CD4-positive, alpha-beta T cell treated with Interleukin-6 for 4 hours (primary cell): ENCODE measurements around the gene ZNF248.
A peak's percentile ranks its signal among the peaks of the same experiment; 100 is the strongest.
"Not testable (repeated sequence)": the region's sequence is repeated elsewhere in the genome, so short reads cannot be mapped to it uniquely, and the experiment has no call there.

Experiments used
- DNase-seq: peaks from one replicate; pipeline ENCODE4 v3.0.0-alpha.2; 2020; ENCODE audit warnings: mixed read lengths

The ZNF248 gene

GRCh38 chr10:37857287-37858211, at the start of gene ZNF248:
Gene ZNF248 (minus strand): TSS chr10:37857610. CDS start chr10:37856310, 1,300 bp downstream.
- DNase-seq, result peak; percentile 96

GRCh38 chr10:37906382-37906781, 49.0 kb upstream of the ZNF248 start:
- no peak for DNase-seq

GRCh38 chr10:37896436-37896835, 39.0 kb upstream of the ZNF248 start:
- DNase-seq, result no peak

GRCh38 chr10:37895674-37896073, 38.3 kb upstream of the ZNF248 start:
- DNase-seq, result no peak

GRCh38 chr10:37885850-37886249, 28.4 kb upstream of the ZNF248 start:
- DNase-seq, result no peak

- DNase-seq, result no peak
Measured at GRCh38 chr10:37872955-37873354, 15.5 kb upstream of the ZNF248 start.

GRCh38 chr10:37872283-37872682, 14.9 kb upstream of the ZNF248 start:
- no peak for DNase-seq

- DNase-seq, result no peak
Measured at GRCh38 chr10:37871568-37872251, 14.3 kb upstream of the ZNF248 start.

GRCh38 chr10:37871143-37871542, 13.7 kb upstream of the ZNF248 start:
- no peak for DNase-seq

GRCh38 chr10:37868796-37869195, 11.4 kb upstream of the ZNF248 start:
- DNase-seq, result no peak

- no peak for DNase-seq
Measured at GRCh38 chr10:37865957-37866803, 8.8 kb upstream of the ZNF248 start.

- DNase-seq, result no peak
Measured at GRCh38 chr10:37865264-37865663, 7.9 kb upstream of the ZNF248 start.

- DNase-seq, result no peak
Measured at GRCh38 chr10:37860494-37861190, 3.2 kb upstream of the ZNF248 start.

- DNase-seq, result not testable (repeated sequence)
Measured at GRCh38 chr10:37859270-37859669, 1.9 kb upstream of the ZNF248 start.

GRCh38 chr10:37856881-37857286, 526 bp downstream of the ZNF248 start:
- DNase-seq, result peak; percentile 40

GRCh38 chr10:37855636-37856035, 1.8 kb downstream of the ZNF248 start:
- no peak for DNase-seq

GRCh38 chr10:37854626-37855025, 2.8 kb downstream of the ZNF248 start:
- DNase-seq, result no peak

GRCh38 chr10:37844644-37845043, 12.8 kb downstream of the ZNF248 start:
- no peak for DNase-seq

- DNase-seq, result no peak
Measured at GRCh38 chr10:37839243-37839642, 18.2 kb downstream of the ZNF248 start.

GRCh38 chr10:37831495-37832333, 25.7 kb downstream of the ZNF248 start:
- no peak for DNase-seq

GRCh38 chr10:37826806-37827205, 30.6 kb downstream of the ZNF248 start:
- DNase-seq, result no peak
